Cardiac fibroblast (primary cell): ENCODE results near the gene ZNF217.
"Not testable (repeated sequence)": the region's sequence is repeated elsewhere in the genome, so short reads cannot be mapped to it uniquely, and the experiment has no call there.

Experiments used
- DNase-seq, 2 donors: peaks; one replicate each; pipeline versions ENCODE4 v3.0.0 to v3.0.0-alpha.2; 2010; ENCODE audit warnings: low read depth in 2 of 2
- H3K4me3 ChIP-seq, 2 donors: replicated peaks in 1 of 2; 1 replicate in 1 of 2; 2 replicates in 1 of 2; pipeline ENCODE4 v1.5.1; 2011; ENCODE audit warnings: low read depth in 2 of 2, low read length in 2 of 2, mild to moderate bottlenecking in 2 of 2, moderate library complexity in 1 of 2
- TF ChIP-seq, protein P1 (sequence below): IDR thresholded peaks from one replicate; pipeline ENCODE4 v1.5.1; 2011; ENCODE audit warnings: low read depth, mild to moderate bottlenecking, low read length, inconsistent platforms

ZNF217 gene

DNA sequence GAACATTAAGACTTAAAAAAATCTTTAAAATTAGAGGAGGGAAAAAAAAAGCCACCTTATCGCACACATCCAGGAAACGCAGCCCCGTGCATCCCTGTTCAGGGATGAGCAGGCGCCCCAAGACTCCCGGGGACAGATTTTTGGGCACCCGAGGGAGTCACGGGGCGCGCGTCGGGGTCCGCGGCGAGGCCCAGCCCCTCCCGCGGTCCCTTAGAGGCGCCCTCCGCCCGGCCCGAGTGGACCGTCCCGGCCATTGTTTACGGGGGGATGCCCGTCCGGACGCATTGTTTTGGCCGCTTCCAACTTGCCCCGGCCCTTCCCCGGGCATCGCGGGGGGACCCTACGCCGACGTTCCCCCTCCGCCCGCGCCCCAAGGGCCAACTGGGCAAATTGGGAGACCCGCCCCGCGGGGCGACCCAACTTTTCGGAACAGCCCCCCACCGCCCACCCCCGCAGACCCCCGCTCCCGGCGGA is 610 bp downstream of the ZNF217 start:
- H3K4me3 ChIP-seq, result peak overlapping the region; percentile 73
- DNase-seq, result peak; percentile 34 to 41
- TF ChIP-seq, protein P1, sequence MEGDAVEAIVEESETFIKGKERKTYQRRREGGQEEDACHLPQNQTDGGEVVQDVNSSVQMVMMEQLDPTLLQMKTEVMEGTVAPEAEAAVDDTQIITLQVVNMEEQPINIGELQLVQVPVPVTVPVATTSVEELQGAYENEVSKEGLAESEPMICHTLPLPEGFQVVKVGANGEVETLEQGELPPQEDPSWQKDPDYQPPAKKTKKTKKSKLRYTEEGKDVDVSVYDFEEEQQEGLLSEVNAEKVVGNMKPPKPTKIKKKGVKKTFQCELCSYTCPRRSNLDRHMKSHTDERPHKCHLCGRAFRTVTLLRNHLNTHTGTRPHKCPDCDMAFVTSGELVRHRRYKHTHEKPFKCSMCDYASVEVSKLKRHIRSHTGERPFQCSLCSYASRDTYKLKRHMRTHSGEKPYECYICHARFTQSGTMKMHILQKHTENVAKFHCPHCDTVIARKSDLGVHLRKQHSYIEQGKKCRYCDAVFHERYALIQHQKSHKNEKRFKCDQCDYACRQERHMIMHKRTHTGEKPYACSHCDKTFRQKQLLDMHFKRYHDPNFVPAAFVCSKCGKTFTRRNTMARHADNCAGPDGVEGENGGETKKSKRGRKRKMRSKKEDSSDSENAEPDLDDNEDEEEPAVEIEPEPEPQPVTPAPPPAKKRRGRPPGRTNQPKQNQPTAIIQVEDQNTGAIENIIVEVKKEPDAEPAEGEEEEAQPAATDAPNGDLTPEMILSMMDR, result no peak

DNA sequence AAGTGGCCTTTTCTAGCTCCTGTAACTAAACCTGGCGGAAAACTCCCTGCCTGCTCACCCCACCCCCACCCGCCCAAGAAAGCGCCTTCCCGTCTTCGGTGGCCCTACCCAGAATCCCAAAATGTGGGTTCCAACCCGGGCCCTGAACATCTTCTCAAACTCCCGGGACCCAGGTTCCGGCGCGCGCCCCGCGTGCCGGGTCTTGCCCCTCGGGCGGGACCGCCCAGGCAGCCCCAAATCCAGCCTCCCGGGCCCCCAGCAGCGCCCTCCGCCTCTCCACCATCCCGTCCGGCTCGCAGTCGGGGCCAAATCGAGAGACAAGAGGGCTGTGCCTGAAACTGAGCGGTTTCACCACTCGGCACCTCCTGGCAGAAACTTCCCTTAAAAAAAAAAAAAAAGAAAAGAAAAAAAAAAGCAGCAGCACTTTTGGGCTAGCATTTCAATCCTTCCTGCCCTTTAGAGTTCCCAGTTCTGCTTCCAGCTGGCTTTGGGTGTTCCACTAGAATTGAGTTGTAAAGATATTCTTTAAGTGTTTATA is 1.1 kb downstream of the ZNF217 start:
- DNase-seq, result peak; percentile 70 to 83
- H3K4me3 ChIP-seq, result peak overlapping the region; percentile 73

DNA sequence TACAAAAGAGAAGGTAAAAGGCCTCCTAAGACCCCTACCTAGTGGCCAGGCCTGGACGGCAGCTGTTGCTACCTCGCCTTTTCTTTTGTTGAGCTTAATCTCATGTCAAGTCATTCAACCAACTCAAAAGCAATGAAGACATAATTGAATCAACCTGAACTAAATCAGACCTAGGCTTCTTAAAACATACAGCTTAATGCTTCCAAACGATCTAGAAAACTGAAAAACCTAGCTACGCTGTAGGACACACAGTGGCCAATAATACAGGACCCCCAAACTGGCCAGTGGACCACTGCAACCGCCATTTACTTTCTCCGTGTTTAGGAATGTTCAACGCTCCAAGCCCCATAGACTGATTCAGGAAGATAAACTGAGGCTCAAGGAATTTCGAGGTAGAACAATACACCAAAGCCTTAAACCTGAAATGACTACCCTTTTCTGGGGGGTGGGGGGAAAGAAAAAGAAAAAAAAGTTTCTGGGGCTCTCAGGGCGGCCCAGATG is 1.6 kb downstream of the ZNF217 start:
- peak in 1 of 2 donors; percentile 29 for DNase-seq
- peak overlapping the region; percentile 73 for H3K4me3 ChIP-seq

DNA sequence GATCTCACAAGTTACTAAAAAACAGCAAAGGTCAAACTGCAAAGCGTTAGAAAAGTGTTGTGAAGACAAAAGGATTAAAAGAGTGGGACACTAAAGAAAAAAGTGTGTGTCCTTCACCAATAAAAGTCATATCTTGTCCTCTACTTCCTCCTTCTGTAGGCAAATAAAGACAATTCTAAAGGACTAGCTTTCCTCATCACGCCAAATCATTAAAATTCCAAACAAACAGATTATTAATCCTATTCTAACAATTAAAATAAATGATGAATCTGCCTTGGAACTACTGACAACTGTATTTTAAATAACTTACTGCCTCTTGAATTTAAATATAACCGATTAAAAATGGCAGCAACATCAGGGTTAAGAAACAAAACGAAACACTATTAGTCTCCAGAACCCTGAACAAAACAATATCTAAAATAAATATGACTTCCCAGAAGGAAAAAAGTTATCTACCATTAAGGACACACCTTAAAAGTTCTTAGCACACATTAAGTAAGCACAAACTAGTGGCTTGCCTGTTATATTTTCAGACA is 2.4 kb downstream of the ZNF217 start:
- DNase-seq, result peak in 1 of 2 donors; percentile 39
- H3K4me3 ChIP-seq, result peak overlapping the region; percentile 17 to 73

DNA sequence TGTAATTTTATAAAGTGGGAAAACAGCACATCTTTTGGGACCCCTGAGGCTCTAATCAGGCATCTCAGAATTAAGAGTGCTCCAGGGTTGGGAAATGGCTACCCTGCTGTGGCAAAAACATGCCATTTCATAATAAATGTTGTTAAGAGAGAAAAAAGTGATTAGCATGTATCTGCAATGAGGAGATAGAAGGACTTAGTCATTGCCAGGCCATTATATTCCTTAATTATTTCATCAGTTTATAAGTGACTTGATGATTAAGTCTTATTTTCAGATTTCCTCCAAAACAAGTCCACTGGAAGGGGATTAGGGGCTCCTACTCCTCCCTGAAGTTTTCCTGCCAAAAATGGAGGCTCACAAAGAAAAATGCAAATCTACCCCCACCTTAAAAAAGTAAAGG is 3.0 kb downstream of the ZNF217 start:
- H3K4me3 ChIP-seq, result peak overlapping the region in 1 of 2 donors; percentile 73
- not testable (repeated sequence) for DNase-seq

DNA sequence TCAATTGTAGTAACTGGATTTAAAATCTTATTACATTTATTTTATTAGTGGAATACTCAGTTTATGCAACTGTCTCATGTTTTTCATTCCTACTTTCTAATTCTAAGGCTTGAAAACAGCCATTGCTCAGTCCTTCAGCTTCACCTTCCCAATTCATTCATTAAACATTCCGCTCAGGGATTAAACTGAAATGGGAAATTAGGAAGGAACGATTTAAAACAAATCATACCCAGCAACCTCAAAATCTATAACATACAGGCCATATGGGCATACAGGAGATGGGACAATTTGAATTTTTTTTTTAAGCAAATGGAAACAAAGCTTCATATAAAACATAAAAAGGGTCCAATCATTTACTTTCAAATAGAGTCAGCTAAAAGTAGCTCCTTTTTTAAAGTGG is 3.5 kb downstream of the ZNF217 start:
- not testable (repeated sequence) for DNase-seq
- H3K4me3 ChIP-seq, result peak overlapping the region in 1 of 2 donors; percentile 14

DNA sequence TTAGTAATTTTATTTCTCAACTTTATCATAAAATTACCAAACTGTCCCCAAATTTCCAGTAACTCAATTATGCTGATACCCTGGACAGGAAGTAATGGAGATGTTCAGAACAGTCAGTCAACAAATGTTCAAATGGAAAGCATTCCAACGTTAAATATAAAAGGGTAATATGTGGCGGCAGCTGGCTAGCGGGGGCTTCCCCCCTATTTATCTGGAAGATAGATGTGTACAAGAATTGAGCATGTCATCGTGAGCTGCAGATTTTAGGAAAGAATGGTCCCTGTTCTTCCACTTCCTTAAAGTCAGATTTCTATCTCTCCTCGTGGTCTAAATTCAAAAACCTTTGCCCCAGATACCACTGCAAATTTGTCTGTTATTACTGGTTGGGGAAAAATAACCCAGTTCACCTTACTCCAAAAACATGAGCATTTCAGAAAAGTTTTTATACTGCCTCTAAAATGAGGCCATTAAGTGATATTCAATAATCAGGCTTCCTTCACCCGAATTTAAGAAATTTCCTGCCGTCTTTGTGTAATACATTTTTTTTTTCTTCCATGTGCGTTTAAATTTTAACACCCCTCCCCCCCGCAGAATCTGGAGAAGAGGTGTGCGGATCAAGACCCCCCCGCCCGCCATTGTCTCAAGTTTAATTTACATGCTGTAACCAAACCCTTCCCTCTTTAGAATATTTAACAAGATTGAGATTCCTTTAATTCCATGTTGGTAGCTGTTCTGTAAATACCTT is 4.1 kb downstream of the ZNF217 start:
- H3K4me3 ChIP-seq, result peak overlapping the region; percentile 5 to 24
- DNase-seq, result peak in 1 of 2 donors; percentile 31

DNA sequence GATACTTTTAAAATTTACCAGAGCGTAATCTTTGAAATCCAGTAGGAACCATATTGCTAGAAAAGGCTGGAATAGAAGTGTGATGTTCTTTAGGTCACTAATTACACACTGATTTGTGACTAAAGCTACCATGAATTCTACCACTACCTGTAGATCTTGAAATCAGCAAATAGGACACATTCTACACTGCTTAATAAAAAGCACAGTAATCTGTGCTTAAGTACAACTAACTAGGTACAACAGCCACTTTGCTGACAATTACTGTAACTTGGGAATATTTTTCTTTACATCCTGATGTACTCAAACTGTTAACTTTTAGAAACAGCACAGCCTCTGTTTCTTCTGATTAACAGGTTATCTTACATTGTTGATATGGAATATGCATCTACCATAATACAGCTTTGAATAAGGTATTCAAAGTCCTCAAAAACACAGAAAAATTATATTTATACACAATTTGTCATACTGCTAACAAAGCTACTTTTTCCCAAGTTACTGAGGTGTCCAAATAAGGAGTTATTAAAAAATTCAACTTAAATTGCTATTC is 6.4 kb downstream of the ZNF217 start:
- DNase-seq, H3K4me3 ChIP-seq: not testable (repeated sequence)

DNA sequence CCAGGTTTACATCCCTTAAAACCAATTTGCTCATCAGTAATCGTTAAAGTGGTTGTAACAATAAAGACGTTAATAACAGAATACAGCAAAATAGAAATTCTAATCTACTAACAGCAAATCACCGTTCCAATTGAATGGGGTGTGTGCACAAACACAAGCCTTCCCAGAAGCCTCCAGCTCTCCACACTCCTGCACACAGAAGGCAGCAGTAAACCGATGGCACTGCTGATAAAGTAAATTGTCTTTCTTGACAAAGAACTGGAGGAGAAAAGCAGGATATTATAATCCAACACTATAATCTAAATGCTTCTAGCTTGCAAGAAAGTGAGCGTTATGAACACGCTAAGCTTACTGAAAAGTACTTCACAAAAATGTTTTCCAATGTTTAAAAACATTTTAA is 7.0 kb downstream of the ZNF217 start:
- H3K4me3 ChIP-seq, result no peak overlapping the region
- TF ChIP-seq, protein P1, result no peak
- no peak for DNase-seq

DNA sequence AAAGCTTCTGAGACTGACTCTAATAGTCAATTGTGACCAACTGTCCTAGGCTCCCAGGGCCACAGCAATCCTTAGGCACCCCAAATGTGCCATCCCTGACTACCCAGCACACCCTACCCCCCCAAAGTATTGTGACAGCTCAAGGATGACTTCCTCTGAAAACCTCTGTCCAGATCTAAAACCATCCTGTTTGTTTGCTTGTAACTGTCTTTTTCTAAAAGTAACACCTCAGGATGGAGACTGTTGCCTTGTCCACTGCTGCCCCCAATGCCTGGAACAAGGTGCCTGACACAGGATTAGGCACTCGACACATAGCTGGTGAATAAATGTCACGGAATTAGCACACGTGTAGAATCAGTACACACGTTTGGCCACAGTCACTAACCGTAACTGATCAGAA is 7.7 kb downstream of the ZNF217 start:
- DNase-seq, H3K4me3 ChIP-seq: not testable (repeated sequence)

DNA sequence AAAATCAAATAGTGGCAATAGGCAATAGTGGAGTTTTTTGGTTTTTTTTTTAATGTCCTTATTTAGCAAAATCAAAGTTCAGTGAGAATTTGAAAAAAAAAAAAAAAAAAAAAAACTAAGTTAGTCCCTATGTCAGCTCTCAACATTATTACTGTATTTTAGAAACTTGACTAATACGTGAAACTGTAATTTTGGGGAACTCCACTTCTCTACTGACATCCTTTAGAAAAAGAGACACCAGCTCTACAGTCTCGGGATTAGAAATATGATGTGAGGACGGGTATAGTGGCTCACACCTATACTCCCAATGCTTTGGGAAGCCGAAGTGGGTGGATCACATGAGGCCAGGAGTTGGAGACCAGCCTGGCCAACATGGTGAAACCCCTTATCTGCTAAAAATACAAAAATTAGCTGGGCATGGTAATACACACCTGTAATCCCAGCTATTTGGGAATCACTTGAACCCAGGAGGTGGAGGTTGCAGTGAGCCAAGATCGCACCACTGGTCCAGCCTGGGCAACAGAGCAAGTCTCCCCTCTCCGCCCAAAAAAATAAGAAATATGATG is 8.6 kb downstream of the ZNF217 start:
- H3K4me3 ChIP-seq, DNase-seq: not testable (repeated sequence)

DNA sequence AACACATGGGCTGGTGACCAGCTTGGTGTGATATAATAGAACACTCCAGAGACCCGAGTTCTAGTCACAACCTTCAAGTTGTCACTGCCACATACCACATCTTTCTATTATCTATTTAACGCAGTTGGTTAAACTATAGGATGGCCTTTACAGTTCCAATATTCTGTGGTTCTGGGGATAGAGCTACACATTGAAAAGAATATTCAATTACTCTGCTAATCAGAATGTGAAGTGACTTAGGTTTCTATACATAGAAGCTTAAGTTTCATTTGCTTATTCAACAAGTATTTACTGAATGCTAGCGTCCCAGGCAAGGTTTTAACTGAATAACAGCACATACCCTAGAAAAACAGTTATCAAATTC is 9.1 kb downstream of the ZNF217 start:
- DNase-seq, H3K4me3 ChIP-seq: not testable (repeated sequence)

DNA sequence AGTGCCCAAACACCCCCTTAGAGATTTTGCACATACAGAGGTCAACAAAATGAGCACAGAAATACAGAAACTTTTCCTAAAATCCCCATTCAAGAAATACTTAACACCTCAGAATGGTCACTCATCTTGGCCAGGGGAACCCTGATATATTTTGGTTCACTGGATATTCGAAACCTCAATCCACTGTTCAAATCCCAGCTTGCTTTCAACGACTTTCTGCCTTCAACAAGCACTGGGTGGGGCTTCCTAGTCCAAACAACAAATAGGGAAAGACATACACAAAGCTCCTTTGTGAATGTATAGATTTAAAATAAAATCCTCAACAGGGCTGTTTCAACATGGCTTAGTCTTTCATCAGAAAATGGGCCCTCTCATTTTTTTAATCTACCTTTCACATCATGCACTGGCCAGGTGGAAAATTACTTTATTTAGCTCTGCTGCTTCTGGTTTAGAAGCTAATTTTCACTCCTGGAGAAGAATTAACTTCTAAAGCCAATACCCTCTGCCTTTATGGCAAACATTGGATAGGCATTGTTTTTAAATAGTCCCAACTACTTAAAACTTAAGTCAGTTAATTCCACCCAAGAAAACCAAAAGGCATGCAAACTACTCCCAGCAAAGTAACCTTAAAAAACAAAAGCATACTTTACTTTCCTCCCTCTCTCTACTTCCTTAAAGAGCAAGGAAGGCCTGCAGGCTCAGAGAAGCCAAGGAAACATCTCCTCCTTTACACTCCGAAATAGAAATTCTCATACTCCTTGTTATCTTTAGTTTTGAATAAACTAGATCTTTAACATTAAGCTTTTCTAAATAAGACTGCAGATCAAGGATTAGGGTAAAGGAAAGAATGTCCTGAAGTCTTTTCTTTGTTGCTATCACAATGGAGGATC is 9.7 kb downstream of the ZNF217 start:
- not testable (repeated sequence) for H3K4me3 ChIP-seq, DNase-seq
